Spleen (tissue), 11 donors: Measurements from ENCODE around the gene DEDD. TPM values are rescaled to one million over a fixed set of nuclear protein-coding genes. Genes with fewer than 3 reads are reported as not detected.
A peak's percentile ranks its signal among the peaks of the same experiment; 100 is the strongest.
"Not testable (repeated sequence)": the region's sequence is repeated elsewhere in the genome, so short reads cannot be mapped to it uniquely, and the experiment has no call there.

Source experiments
- DNase-seq: peaks from one replicate; pipeline ENCODE4 v3.0.0-alpha.2; 2020
- H3K27ac ChIP-seq, 8 donors: fragments of 200-600 bp; sonication (generic) in 7 of 8; 1 replicate in 4 of 8; 2 replicates in 4 of 8; pipeline versions ENCODE4 v1.5.0 to v1.8.0; 2016 to 2021; ENCODE audit warnings: inconsistent platforms in 4 of 8, mild to moderate bottlenecking in 4 of 8, moderate library complexity in 1 of 8
- H3K27me3 ChIP-seq, 7 donors: fragments of 200-600 bp; sonication (generic) in 6 of 7; replicated peaks in 1 of 7; 1 replicate in 4 of 7; 2 replicates in 3 of 7; pipeline versions ENCODE4 v1.5.0 to v1.8.0; 2016 to 2021; ENCODE audit warnings: inconsistent platforms in 3 of 7, mild to moderate bottlenecking in 1 of 7
- H3K36me3 ChIP-seq, 6 donors: fragments of 200-600 bp; sonication (generic) in 5 of 6; 1 replicate in 4 of 6; 2 replicates in 2 of 6; pipeline versions ENCODE4 v1.5.0 to v1.8.0; 2016 to 2021; ENCODE audit warnings: inconsistent platforms in 2 of 6
- H3K4me1 ChIP-seq, 6 donors: fragments of 200-600 bp; sonication (generic) in 5 of 6; 1 replicate in 3 of 6; 2 replicates in 3 of 6; pipeline versions ENCODE4 v1.5.0 to v1.8.0; 2016 to 2021; ENCODE audit warnings: inconsistent platforms in 3 of 6
- H3K4me3 ChIP-seq, 8 donors: fragments of 200-600 bp; sonication (generic) in 7 of 8; 1 replicate in 4 of 8; 2 replicates in 4 of 8; pipeline versions ENCODE4 v1.5.0 to v1.8.0; 2016 to 2021; ENCODE audit warnings: inconsistent platforms in 4 of 8, mild to moderate bottlenecking in 4 of 8, moderate library complexity in 2 of 8
- H3K9me3 ChIP-seq, 8 donors: fragments of 200-600 bp; sonication (generic) in 7 of 8; 1 replicate in 4 of 8; 2 replicates in 4 of 8; pipeline versions ENCODE4 v1.5.0 to v1.8.0; 2016 to 2021; ENCODE audit warnings: inconsistent platforms in 4 of 8
- POLR2A ChIP-seq, 3 donors: fragments of 450-650 bp; IDR thresholded peaks; one replicate each; pipeline ENCODE4 v1.5.1; 2017; ENCODE audit warnings: antibody characterized with exemption in 3 of 3, mild to moderate bottlenecking in 1 of 3
- POLR2AphosphoS5 ChIP-seq, 3 donors: sonication (generic); formaldehyde crosslinking; IDR thresholded peaks; one replicate each; pipeline ENCODE4 v1.5.1; 2017; ENCODE audit warnings: antibody characterized with exemption in 3 of 3
- WGBS, 5 donors: extraction: QIAGEN DNeasy Blood & Tissue Kit in 3 of 5; methylation state at CpG; one replicate each; pipeline versions ENCODE4 v1.1.5 to v1.1.7; 2013 to 2018; 5-methylcytosine and 5-hydroxymethylcytosine counted together
- intact Hi-C: fragments of 100-400 bp; cut with DNase I; formaldehyde crosslinking; loops from one replicate; pipeline ENCODE4 v1.15.0; 2023; ENCODE audit warnings: low total_unique reads
- polyA plus RNA-seq, 3 donors: library from polyadenylated mRNA; stranded (reverse); fragments of 200-250 nt; gene quantifications; one replicate each; pipeline ENCODE4 v1.2.1, GENCODE V29; 2013
- total RNA-seq, 7 donors: library from RNA; depleted of rRNA in 3 of 7; stranded (reverse); fragments of >200 nt in 3 of 7; fragmentation: NEBNext Ultra II Directional in 4 of 7; extraction: Animal tissue kit (Norgen Biotek cat#: 25700) in 4 of 7; gene quantifications; one replicate each; pipeline versions ENCODE4 v1.1.0 to v1.2.1, GENCODE V29; 2016 to 2021
- TF ChIP-seq, protein P1 (sequence below), 11 experiments: fragments of 200-600 bp in 7 of 11; fragments of 450-650 bp in 4 of 11; sonication (generic) in 4 of 11; IDR thresholded peaks in 8 of 11; conservative IDR thresholded peaks in 3 of 11; 1 replicate in 7 of 11; 2 replicates in 4 of 11; pipeline versions ENCODE4 v1.4.0 to v1.8.0; 2016 to 2021; ENCODE audit warnings: antibody characterized with exemption in 11 of 11, inconsistent platforms in 4 of 11, mild to moderate bottlenecking in 1 of 11
- donor health status: healthy with polysubstance abuse.
- donor health status: DM: no; HTN: no; CAD: no; lungs with moderate emphysema.
- donor health status: DM: no; HTN: no; CAD: no.
- donor health status: Bipolar disorder and iron deficiency.
- donor health status: healthy.
- donor health status: DM: no; HTN: no; CAD: no.
- donor health status: DM: yes; HTN: yes; CAD: no.

Gene DEDD
- total and polyA plus RNA-seq, 10 donors: 15.9 to 49.1 (median 37.6) TPM

DNA sequence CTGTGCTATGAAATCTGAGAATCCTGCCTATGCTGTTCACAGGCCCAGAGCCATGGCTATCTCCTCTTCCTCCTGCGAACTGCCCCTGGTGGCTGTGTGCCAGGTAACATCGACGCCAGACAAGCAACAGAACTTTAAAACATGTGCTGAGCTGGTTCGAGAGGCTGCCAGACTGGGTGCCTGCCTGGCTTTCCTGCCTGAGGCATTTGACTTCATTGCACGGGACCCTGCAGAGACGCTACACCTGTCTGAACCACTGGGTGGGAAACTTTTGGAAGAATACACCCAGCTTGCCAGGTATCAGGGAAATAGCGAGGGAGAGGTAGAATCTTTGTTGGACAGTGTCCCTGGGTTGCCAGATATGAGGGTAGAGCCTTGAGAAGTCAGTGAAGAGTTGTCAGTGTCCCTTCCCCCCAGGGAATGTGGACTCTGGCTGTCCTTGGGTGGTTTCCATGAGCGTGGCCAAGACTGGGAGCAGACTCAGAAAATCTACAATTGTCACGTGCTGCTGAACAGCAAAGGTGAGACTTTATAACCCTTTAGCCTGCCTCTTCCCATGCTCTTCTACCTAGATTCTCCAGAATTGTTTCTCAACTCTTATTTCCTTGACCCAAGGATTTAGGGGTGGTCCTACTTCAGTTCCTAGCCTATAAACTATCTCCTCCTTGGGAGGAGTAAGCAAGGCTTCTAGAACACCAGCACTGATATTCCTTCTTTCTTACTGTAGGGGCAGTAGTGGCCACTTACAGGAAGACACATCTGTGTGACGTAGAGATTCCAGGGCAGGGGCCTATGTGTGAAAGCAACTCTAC lies 13.2 kb downstream of the DEDD start:
- TF ChIP-seq POLR2A (IDR thresholded peaks at IDR 0.05) (no peak), POLR2AphosphoS5 (IDR thresholded peaks at IDR 0.05) (peak in 2 of 3 donors; percentile 43 to 52)
- TF ChIP-seq, protein P1, sequence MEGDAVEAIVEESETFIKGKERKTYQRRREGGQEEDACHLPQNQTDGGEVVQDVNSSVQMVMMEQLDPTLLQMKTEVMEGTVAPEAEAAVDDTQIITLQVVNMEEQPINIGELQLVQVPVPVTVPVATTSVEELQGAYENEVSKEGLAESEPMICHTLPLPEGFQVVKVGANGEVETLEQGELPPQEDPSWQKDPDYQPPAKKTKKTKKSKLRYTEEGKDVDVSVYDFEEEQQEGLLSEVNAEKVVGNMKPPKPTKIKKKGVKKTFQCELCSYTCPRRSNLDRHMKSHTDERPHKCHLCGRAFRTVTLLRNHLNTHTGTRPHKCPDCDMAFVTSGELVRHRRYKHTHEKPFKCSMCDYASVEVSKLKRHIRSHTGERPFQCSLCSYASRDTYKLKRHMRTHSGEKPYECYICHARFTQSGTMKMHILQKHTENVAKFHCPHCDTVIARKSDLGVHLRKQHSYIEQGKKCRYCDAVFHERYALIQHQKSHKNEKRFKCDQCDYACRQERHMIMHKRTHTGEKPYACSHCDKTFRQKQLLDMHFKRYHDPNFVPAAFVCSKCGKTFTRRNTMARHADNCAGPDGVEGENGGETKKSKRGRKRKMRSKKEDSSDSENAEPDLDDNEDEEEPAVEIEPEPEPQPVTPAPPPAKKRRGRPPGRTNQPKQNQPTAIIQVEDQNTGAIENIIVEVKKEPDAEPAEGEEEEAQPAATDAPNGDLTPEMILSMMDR (IDR thresholded peaks at IDR 0.05 in 8 of 11, conservative IDR thresholded peaks at IDR 0.05 in 3 of 11): peak in 8 of 11 experiments; percentile 5 to 47 (median 40)
- no peak for DNase-seq
- peak overlapping the region in 4 of 8 donors; percentile 86 to 99 (median 97) for H3K4me3 ChIP-seq
- H3K36me3 ChIP-seq: peaks cover 0 to 64% (median 42%) of the 10 kb centered on the region in 6 donors
- H3K4me1 ChIP-seq: peaks cover 36 to 94% (median 75%) of the 10 kb centered on the region in 6 donors
- no peaks in the 10 kb centered on the region for H3K27me3 ChIP-seq
- H3K27ac ChIP-seq: peak overlapping the region; percentile 42 to 98 (median 94)
- no peaks in the 10 kb centered on the region for H3K9me3 ChIP-seq
- WGBS, 5 donors: 52 to 65% (median 56%) methylated on average over 9 to 10 of the region's 10 CpGs
- intact Hi-C loops: no loop called here

DNA sequence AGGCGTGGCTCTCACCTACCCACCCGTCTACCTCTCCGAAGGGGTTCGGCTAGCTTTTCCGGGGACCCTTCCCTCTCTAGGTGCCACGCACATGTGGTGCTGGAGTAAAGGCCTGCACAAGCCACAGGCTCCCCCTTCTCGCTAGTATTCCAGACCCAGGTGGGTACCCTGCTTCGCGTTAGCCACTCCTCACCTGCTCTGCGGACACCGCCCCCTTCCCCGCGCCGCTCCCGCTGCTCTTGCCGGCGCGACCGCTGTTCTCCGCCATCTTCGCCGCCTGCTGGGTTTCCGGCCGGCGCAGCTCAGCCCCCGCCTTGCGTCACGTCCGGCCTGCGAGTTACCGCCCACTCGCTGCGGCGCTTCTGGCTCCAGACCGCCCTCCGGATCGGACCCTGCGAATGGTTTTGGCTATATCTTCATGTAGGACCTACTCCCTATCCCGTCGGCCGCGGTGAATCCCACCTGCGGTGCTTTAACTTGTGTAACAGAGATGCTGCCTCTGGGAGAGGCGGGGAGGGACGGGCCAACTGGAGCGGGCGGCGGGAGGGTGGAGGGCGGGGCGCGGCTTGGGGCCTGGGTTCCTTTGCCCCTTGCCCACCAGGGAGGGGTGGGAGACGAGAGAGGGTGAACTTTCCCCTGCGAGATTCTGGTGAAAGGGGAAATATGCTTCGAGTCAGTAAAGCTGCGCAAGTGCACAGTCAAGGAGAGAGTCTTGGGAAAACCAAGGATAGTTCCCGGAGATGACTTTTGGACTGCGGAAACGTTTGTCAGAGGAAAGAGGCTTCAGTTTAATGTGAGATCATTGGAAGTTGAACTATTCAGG lies 14.5 kb downstream of the DEDD start, which contains the start of the genes NIT1 and PFDN2:
TSS of gene NIT1 (plus strand) at position 347 of the 823 bp plus-strand sequence. CDS start at position 419, 72 bp downstream.
TSS of gene PFDN2 (minus strand) at position 279 of the 823 bp plus-strand sequence. CDS start at position 268, 11 bp downstream.
- H3K4me1 ChIP-seq: peaks cover 47 to 94% (median 88%) of the 10 kb centered on the region in 6 donors
- TF ChIP-seq POLR2A (IDR thresholded peaks at IDR 0.05) (peak; percentile 64 to 77 (median 65)), POLR2AphosphoS5 (IDR thresholded peaks at IDR 0.05) (peak; percentile 98 to 100 (median 99))
- TF ChIP-seq, protein P1 (IDR thresholded peaks at IDR 0.05 in 8 of 11, conservative IDR thresholded peaks at IDR 0.05 in 3 of 11): peak in 3 of 11 experiments; percentile 8 to 41 (median 16)
- peak within 1 kb of the TSS; percentile 86 to 98 (median 94) for H3K27ac ChIP-seq
- peaks cover 0 to 51% (median 28%) of the 10 kb centered on the region in 6 donors for H3K36me3 ChIP-seq
- peak within 1 kb of the TSS; percentile 86 to 100 (median 98) for H3K4me3 ChIP-seq
- intact Hi-C loops: no loop called here
- peak; percentile 97 for DNase-seq
- H3K27me3 ChIP-seq: no peaks in the 10 kb centered on the region
- WGBS, 5 donors: 0 to 1% (median 0%) methylated on average over 45 to 58 of the region's 58 CpGs
- no peaks in the 10 kb centered on the region for H3K9me3 ChIP-seq

GRCh38 chr1:161115961-161116360 lies 16.5 kb downstream of the DEDD start:
- Histone ChIP-seq H3K4me3 (peak overlapping the region in 1 of 8 donors; percentile 86), H3K36me3 (peaks cover 0 to 31% (median 9%) of the 10 kb centered on the region in 6 donors), H3K4me1 (peaks cover 53 to 94% (median 90%) of the 10 kb centered on the region in 6 donors)
- H3K9me3 ChIP-seq, DNase-seq, intact Hi-C loops, H3K27ac ChIP-seq, H3K27me3 ChIP-seq: not testable (repeated sequence)
- 83 to 93% (median 89%) methylated on average over 5 to 6 of the region's 6 CpGs for WGBS, 5 donors

GRCh38 chr1:161115132-161115711 lies 17.2 kb downstream of the DEDD start:
- peaks cover 53 to 90% (median 83%) of the 10 kb centered on the region in 6 donors for H3K4me1 ChIP-seq
- H3K27ac ChIP-seq: no peak overlapping the region
- intact Hi-C loops: no loop called here
- no peak overlapping the region for H3K4me3 ChIP-seq
- peaks cover 0 to 24% (median 1%) of the 10 kb centered on the region in 6 donors for H3K36me3 ChIP-seq
- no peaks in the 10 kb centered on the region for H3K27me3 ChIP-seq
- DNase-seq: no peak
- no peaks in the 10 kb centered on the region for H3K9me3 ChIP-seq
- TF ChIP-seq POLR2AphosphoS5 (IDR thresholded peaks at IDR 0.05): no peak
- TF ChIP-seq, protein P1 (IDR thresholded peaks at IDR 0.05 in 8 of 11, conservative IDR thresholded peaks at IDR 0.05 in 3 of 11): no peak
- TF ChIP-seq POLR2A (IDR thresholded peaks at IDR 0.05): no peak
- 83 to 94% (median 89%) methylated on average over 12 of the region's 12 CpGs for WGBS, 5 donors
